Endothelial cell of umbilical vein (primary cell): ENCODE data around the gene TMEM109.

Experiments
- EZH2 ChIP-seq: IDR thresholded peaks from 2 replicates; pipeline ENCODE4 v1.6.1; 2012; ENCODE audit warnings: borderline replicate concordance, low read depth, mild to moderate bottlenecking, moderate library complexity, low read length, inconsistent platforms; ENCODE audit not compliant: severe bottlenecking
- GATA2 ChIP-seq: IDR thresholded peaks from 2 replicates; pipeline ENCODE4 v1.7.0; 2011; ENCODE audit warnings: low read depth, mild to moderate bottlenecking, moderate library complexity, mixed read lengths, low read length; ENCODE audit not compliant: insufficient read length, insufficient read depth
- MAX ChIP-seq: IDR thresholded peaks from 2 replicates; pipeline ENCODE4 v1.6.1; 2011; ENCODE audit not compliant: insufficient read depth, insufficient read length
- MYC ChIP-seq: IDR thresholded peaks from one replicate; pipeline ENCODE4 v1.6.1; 2011; ENCODE audit warnings: mild to moderate bottlenecking, low read depth, low read length
- POLR2AphosphoS5 ChIP-seq: IDR thresholded peaks from 2 replicates; pipeline ENCODE4 v1.6.1; 2012; ENCODE audit warnings: low read depth, mild to moderate bottlenecking, control low read depth, low read length, moderate library complexity; ENCODE audit not compliant: insufficient read depth
- TF ChIP-seq, protein P1 (sequence below), 2 donors: IDR thresholded peaks; 1 replicate in 1 of 2; 2 replicates in 1 of 2; pipeline ENCODE4 v1.5.1; 2011; ENCODE audit warnings: low read length in 2 of 2, mild to moderate bottlenecking in 2 of 2, moderate library complexity in 2 of 2, control low read depth in 1 of 2, inconsistent platforms in 1 of 2, low read depth in 1 of 2; ENCODE audit not compliant: insufficient read depth in 1 of 2; ENCODE audit errors: extremely low read depth in 1 of 2

GRCh38 chr11:60919956-60920355, 6.0 kb downstream of the TMEM109 start:
- TF ChIP-seq, protein P1, sequence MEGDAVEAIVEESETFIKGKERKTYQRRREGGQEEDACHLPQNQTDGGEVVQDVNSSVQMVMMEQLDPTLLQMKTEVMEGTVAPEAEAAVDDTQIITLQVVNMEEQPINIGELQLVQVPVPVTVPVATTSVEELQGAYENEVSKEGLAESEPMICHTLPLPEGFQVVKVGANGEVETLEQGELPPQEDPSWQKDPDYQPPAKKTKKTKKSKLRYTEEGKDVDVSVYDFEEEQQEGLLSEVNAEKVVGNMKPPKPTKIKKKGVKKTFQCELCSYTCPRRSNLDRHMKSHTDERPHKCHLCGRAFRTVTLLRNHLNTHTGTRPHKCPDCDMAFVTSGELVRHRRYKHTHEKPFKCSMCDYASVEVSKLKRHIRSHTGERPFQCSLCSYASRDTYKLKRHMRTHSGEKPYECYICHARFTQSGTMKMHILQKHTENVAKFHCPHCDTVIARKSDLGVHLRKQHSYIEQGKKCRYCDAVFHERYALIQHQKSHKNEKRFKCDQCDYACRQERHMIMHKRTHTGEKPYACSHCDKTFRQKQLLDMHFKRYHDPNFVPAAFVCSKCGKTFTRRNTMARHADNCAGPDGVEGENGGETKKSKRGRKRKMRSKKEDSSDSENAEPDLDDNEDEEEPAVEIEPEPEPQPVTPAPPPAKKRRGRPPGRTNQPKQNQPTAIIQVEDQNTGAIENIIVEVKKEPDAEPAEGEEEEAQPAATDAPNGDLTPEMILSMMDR (IDR thresholded peaks at IDR 0.05; ENCODE audit: extremely low read depth in 1 of 2, insufficient read depth in 1 of 2, low read depth in 1 of 2, low read length in 2 of 2), result no peak
- no peak for TF ChIP-seq MAX
- TF ChIP-seq EZH2, result no peak
- TF ChIP-seq MYC, result no peak
- TF ChIP-seq GATA2, result no peak
- no peak for TF ChIP-seq POLR2AphosphoS5
